ENCODE measurements around the gene DBH.

- TF ChIP-seq CTCF (IDR thresholded peaks at IDR 0.05) (no peak), POLR2AphosphoS5 (IDR thresholded peaks at IDR 0.05) (no peak), POLR2A (IDR thresholded peaks at IDR 0.05) (no peak), EP300 (IDR thresholded peaks at IDR 0.05) (no peak)
These were observed 40.3 kb downstream of the DBH start for GRCh38 chr9:133676450-133676849.

Measured in stomach (tissue), 4 donors.